ENCODE results near the gene OR4A16.

The OR4A16 gene

GRCh38 chr11:55342901-55343300 lies at the start of gene OR4A16:
TSS of gene OR4A16 (plus strand) at chr11:55343201. CDS start at chr11:55343201, 0 bp downstream.
- DNase-seq (ENCODE audit: low read depth in 2 of 3, low spot score in 2 of 3) = no peak

- DNase-seq (ENCODE audit: low read depth in 2 of 3, low spot score in 2 of 3) = no peak
Observed at GRCh38 chr11:55324500-55324899, 18.5 kb upstream of the OR4A16 start.

DNA sequence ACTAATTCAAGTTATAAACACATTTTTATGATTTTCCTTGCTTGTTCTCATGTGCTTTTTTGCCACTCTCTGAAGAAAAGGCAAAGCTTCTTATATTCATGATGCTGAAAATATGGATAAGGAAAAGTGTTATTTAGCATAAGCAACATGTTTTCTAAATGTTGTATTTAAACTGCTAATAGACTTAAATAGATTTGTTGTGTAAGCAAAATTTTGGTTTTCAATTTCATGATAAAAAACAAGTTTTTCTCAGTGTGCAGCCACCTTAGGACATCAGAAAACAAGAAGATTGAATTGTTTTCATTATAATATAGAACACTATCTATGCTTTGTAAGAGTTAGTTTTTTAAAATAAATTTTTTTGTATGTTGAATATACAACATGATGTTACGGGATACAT lies 2.3 kb downstream of the OR4A16 start:
- DNase-seq (ENCODE audit: low read depth in 2 of 3, low spot score in 2 of 3) = no peak

GRCh38 chr11:55349032-55349431 lies 6.0 kb downstream of the OR4A16 start:
- DNase-seq (ENCODE audit: low read depth in 2 of 3, low spot score in 2 of 3) = no peak

DNA sequence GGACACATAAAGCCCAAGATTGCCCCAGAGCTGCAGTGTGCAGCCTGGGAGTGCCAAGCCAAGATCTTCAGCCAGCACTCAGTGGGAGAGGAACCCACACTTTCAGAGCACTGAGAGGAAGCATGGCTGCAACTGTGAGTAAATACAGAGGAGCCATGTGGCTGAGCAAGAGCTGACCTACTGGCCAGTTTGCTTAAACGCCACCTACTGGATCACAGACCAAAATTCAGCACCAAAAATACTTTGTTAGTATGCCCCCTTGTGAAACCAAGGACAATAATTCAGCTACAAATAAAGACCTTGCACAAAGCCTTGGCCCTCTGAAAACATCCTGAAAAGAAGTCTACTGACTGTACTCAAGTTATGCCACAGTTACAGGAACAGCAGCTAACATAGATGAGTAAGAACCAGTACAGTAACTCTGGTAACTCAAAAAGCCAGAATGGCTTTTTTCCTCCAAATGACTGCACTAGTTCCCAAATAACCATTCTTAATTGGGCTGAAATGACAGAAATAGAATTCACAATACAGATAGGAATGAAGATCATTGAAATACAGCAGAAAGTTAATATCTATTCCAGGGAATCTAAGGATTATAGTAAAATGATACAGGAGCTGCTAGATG lies 14.7 kb downstream of the OR4A16 start:
- DNase-seq (ENCODE audit: low read depth in 2 of 3, low spot score in 2 of 3) = no peak

DNA sequence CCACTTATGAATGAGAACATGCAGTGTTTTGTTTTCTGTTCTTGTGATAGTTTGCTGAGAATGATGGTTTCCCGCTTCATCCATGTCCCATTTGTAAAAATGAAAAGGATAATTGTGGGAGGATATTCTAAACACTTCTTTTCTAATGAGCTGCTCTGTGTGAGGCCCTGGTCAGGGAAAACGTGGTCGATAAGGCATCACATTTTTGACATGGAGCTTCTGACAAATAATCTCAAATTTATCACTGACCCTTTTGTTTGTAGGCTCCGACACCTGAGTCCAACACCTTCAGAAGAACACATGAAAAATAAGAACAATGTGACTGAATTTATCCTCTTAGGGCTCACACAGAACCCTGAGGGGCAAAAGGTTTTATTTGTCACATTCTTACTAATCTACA lies 24.7 kb downstream of the OR4A16 start, which contains the start of gene OR4A15:
TSS of gene OR4A15 (plus strand) at position 301 of the 400 bp plus-strand sequence. CDS start at position 301, 0 bp downstream.
- no peak for DNase-seq (ENCODE audit: low read depth in 2 of 3, low spot score in 2 of 3)
